HG03025 (cell line): Measurements from ENCODE around the gene LYPD3.
"Not testable (repeated sequence)": the region's sequence is repeated elsewhere in the genome, so short reads cannot be mapped to it uniquely, and the experiment has no call there.

Experiments
- ATAC-seq: cut with Tn5 transposase; IDR thresholded peaks from one replicate; pipeline ENCODE4 v1.9.1; 2021; ENCODE audit warnings: mild to moderate bottlenecking, moderate library complexity; ENCODE audit not compliant: unreplicated experiment, low FRiP score

LYPD3 gene

GRCh38 chr19:43438291-43439031, 26.9 kb downstream of the LYPD3 start:
- ATAC-seq = no peak

GRCh38 chr19:43437712-43438111, 27.7 kb downstream of the LYPD3 start:
- no peak for ATAC-seq

- ATAC-seq = not testable (repeated sequence)
Observed at GRCh38 chr19:43437284-43437683, 28.1 kb downstream of the LYPD3 start.

- ATAC-seq = no peak
Observed at GRCh38 chr19:43435775-43436174, 29.6 kb downstream of the LYPD3 start.

GRCh38 chr19:43433689-43434088, 31.7 kb downstream of the LYPD3 start:
- no peak for ATAC-seq

GRCh38 chr19:43433358-43433673, 32.1 kb downstream of the LYPD3 start:
- ATAC-seq = no peak

GRCh38 chr19:43430976-43431375, 34.4 kb downstream of the LYPD3 start:
- no peak for ATAC-seq

GRCh38 chr19:43430142-43430710, 35.2 kb downstream of the LYPD3 start:
- no peak for ATAC-seq

GRCh38 chr19:43429395-43429794, 36.0 kb downstream of the LYPD3 start:
- no peak for ATAC-seq

- ATAC-seq = no peak
Observed at GRCh38 chr19:43425567-43426392, 39.6 kb downstream of the LYPD3 start.

- ATAC-seq = no peak
Observed at GRCh38 chr19:43423779-43424178, 41.6 kb downstream of the LYPD3 start.

GRCh38 chr19:43422689-43423066, 42.7 kb downstream of the LYPD3 start:
- no peak for ATAC-seq

GRCh38 chr19:43422000-43422688, 43.3 kb downstream of the LYPD3 start:
- ATAC-seq = no peak

- no peak for ATAC-seq
Observed at GRCh38 chr19:43420954-43421353, 44.5 kb downstream of the LYPD3 start.

GRCh38 chr19:43416951-43417623, 48.3 kb downstream of the LYPD3 start:
- no peak for ATAC-seq

- ATAC-seq = no peak
Observed at GRCh38 chr19:43414554-43414953, 50.9 kb downstream of the LYPD3 start, which contains the start of gene TEX101. TSS of gene TEX101 (plus strand) at chr19:43414890. CDS start at chr19:43415920, 1,030 bp downstream.

- no peak for ATAC-seq
Observed at GRCh38 chr19:43412441-43412840, 53.0 kb downstream of the LYPD3 start.
